Measurements from ENCODE around the gene KRTAP10-12. TPM values are rescaled to one million over a fixed set of nuclear protein-coding genes. Genes with fewer than 3 reads are reported as not detected.

The KRTAP10-12 gene
- not detected for total RNA-seq

GRCh38 chr21:44697172-44697810, at the start of gene KRTAP10-12:
KRTAP10-12 (plus strand) TSS chr21:44697172; CDS start chr21:44697202, 30 bp downstream.

GRCh38 chr21:44654576-44655175, 42.3 kb upstream of the KRTAP10-12 start, which contains the start of gene KRTAP12-4:
KRTAP12-4 (minus strand) TSS chr21:44654659; CDS start chr21:44654614, 45 bp downstream.

GRCh38 chr21:44657635-44658540, 39.1 kb upstream of the KRTAP10-12 start, which contains the start of gene KRTAP12-3:
KRTAP12-3 (plus strand) TSS chr21:44657932; CDS start chr21:44657980, 48 bp downstream.

GRCh38 chr21:44666401-44667320, 30.3 kb upstream of the KRTAP10-12 start, which contains the start of gene KRTAP12-2:
KRTAP12-2 (minus strand) TSS chr21:44666927; CDS start chr21:44666886, 41 bp downstream.

DNA sequence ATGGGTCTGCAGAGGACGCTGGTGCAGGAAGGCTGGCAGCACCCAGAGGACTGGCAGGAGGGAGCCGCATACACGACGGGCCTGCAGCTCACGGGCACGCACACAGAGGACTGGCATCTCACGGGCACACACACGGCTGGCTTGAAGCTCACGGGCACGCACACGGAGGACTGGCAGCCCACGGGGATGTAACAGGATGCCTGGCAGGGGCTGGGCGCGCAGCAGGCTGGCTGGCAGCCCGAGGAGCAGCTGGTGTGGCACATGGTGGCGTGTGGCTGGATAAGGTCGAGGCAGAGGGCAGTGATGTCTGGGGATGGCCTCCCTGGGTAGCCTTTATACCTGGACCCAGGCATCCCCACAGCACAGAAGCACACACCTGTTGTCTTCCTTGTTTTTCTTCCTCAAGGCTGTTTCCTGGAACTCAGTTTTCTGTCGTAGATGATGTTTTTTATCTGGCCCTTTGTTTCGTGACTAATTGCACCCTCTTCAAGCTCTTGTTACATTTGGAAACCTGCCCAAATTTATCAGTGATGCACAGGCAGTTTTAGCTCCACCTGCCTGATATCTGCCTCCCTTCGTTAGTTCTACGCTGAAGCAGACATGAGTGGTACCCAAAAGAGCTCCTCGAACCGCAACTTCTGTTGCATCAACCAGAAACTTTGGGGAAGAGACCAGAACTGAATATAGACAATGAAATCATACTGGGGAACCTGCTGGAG, 15.0 kb upstream of the KRTAP10-12 start, which contains the start of gene KRTAP12-1:
KRTAP12-1 (minus strand) TSS at position 303 of the 719 bp plus-strand sequence; CDS start at position 263, 40 bp downstream.

GRCh38 chr21:44711327-44712202, 14.6 kb downstream of the KRTAP10-12 start, which contains the start of gene TSPEAR:
TSPEAR (minus strand) TSS chr21:44711572; CDS start chr21:44711514, 58 bp downstream.

Small RNAs within 50 kb of the gene (small RNA-seq; reads per million reads assigned to genes)
- not detected for gene KRTAP12-6P (ENCODE audit: low replicate concordance)

Other genes with a start within 250 kb of the KRTAP10-12 start
- 13.5 TPM for gene LRRC3, start 241.7 kb upstream of the KRTAP10-12 start, total RNA-seq
- gene KRTAP10-1, start 157.0 kb upstream of the KRTAP10-12 start, total RNA-seq = not detected
- not detected for gene KRTAP10-2, start 145.7 kb upstream of the KRTAP10-12 start, total RNA-seq
- not detected for gene KRTAP10-3, start 138.4 kb upstream of the KRTAP10-12 start, total RNA-seq
- gene KRTAP10-4, start 123.4 kb upstream of the KRTAP10-12 start, total RNA-seq = not detected
- gene KRTAP10-5, start 116.6 kb upstream of the KRTAP10-12 start, total RNA-seq = not detected
- not detected for gene KRTAP10-6, start 104.7 kb upstream of the KRTAP10-12 start, total RNA-seq
- gene KRTAP10-7, start 96.6 kb upstream of the KRTAP10-12 start, total RNA-seq = not detected
- gene KRTAP10-8, start 85.1 kb upstream of the KRTAP10-12 start, total RNA-seq = not detected
- gene KRTAP10-9, start 70.1 kb upstream of the KRTAP10-12 start, total RNA-seq = not detected
- not detected for gene KRTAP10-10, start 59.8 kb upstream of the KRTAP10-12 start, total RNA-seq
- not detected for gene KRTAP10-11, start 50.8 kb upstream of the KRTAP10-12 start, total RNA-seq
- not detected for gene KRTAP12-4, start 42.5 kb upstream of the KRTAP10-12 start, total RNA-seq
- not detected for gene KRTAP12-3, start 39.2 kb upstream of the KRTAP10-12 start, total RNA-seq
- not detected for gene KRTAP12-2, start 30.2 kb upstream of the KRTAP10-12 start, total RNA-seq
- gene KRTAP12-1, start 15.0 kb upstream of the KRTAP10-12 start, total RNA-seq = not detected
- gene TSPEAR, start 14.4 kb downstream of the KRTAP10-12 start, total RNA-seq = not detected
- gene UBE2G2, start 104.6 kb downstream of the KRTAP10-12 start, total RNA-seq = 119 TPM
- 47.3 TPM for gene SUMO3, start 120.9 kb downstream of the KRTAP10-12 start, total RNA-seq
- 68.5 TPM for gene PTTG1IP, start 176.5 kb downstream of the KRTAP10-12 start, total RNA-seq
- 8.5 TPM for gene ITGB2, start 223.7 kb downstream of the KRTAP10-12 start, total RNA-seq
- 7.5 TPM for gene SLX9, start 242.9 kb downstream of the KRTAP10-12 start, total RNA-seq